Liver (tissue), 9 donors: ENCODE results near the gene FAM171A1. TPM values are rescaled to one million over a fixed set of nuclear protein-coding genes. Genes with fewer than 3 reads are reported as not detected.

Source experiments
- DNase-seq: peaks from one replicate; pipeline ENCODE4 v3.0.0-alpha.2; 2017; ENCODE audit warnings: low spot score
- H3K27ac ChIP-seq, 2 donors: one replicate each; pipeline ENCODE4 v1.7.0; 2013; ENCODE audit warnings: inconsistent platforms in 2 of 2, low read length in 2 of 2, control low read depth in 1 of 2, low read depth in 1 of 2, mild to moderate bottlenecking in 1 of 2
- H3K27me3 ChIP-seq, 4 donors: one replicate each; pipeline versions ENCODE4 v1.6.1 to v1.7.0; 2013; ENCODE audit warnings: low read length in 3 of 4, inconsistent platforms in 1 of 4, mild to moderate bottlenecking in 1 of 4, moderate library complexity in 1 of 4; ENCODE audit not compliant: control insufficient read depth in 4 of 4, insufficient read depth in 4 of 4
- H3K36me3 ChIP-seq, 4 donors: one replicate each; pipeline versions ENCODE4 v1.6.1 to v1.7.0; 2013; ENCODE audit warnings: low read length in 3 of 4, mild to moderate bottlenecking in 3 of 4, low read depth in 1 of 4, moderate library complexity in 1 of 4; ENCODE audit not compliant: control insufficient read depth in 4 of 4, insufficient read depth in 3 of 4
- H3K4me1 ChIP-seq, 4 donors: one replicate each; pipeline versions ENCODE4 v1.6.1 to v1.7.0; 2013; ENCODE audit warnings: low read length in 3 of 4, mild to moderate bottlenecking in 3 of 4, moderate library complexity in 1 of 4; ENCODE audit not compliant: control insufficient read depth in 4 of 4, insufficient read depth in 4 of 4
- H3K4me3 ChIP-seq, 3 donors: one replicate each; pipeline versions ENCODE4 v1.6.1 to v1.7.0; 2013; ENCODE audit warnings: low read length in 3 of 3, control low read depth in 1 of 3, low read depth in 1 of 3, mild to moderate bottlenecking in 1 of 3
- H3K9ac ChIP-seq, 2 donors: one replicate each; pipeline ENCODE4 v1.7.0; 2013; ENCODE audit warnings: low read length in 2 of 2, mild to moderate bottlenecking in 2 of 2, moderate library complexity in 2 of 2, control low read depth in 1 of 2, low read depth in 1 of 2
- H3K9me3 ChIP-seq, 4 donors: one replicate each; pipeline versions ENCODE4 v1.6.1 to v1.7.0; 2013; ENCODE audit warnings: low read length in 3 of 4; ENCODE audit not compliant: control insufficient read depth in 4 of 4
- CTCF ChIP-seq: fragments of 150-350 bp; IDR thresholded peaks from 2 replicates; pipeline ENCODE4 v1.5.1; 2017; ENCODE audit warnings: improper control_type of control experiment, low read depth, low read length; ENCODE audit not compliant: missing input control
- EGR1 ChIP-seq, 2 donors: IDR thresholded peaks; 2 replicates each; pipeline ENCODE4 v1.6.1; 2016 to 2018; ENCODE audit warnings: antibody characterized with exemption in 2 of 2, low read depth in 2 of 2
- FOXA1 ChIP-seq: IDR thresholded peaks from 2 replicates; pipeline ENCODE4 v1.6.1; 2016; ENCODE audit warnings: antibody characterized with exemption
- FOXA2 ChIP-seq: IDR thresholded peaks from 2 replicates; pipeline ENCODE4 v1.6.1; 2016; ENCODE audit warnings: antibody characterized with exemption
- GABPA ChIP-seq, 2 donors: IDR thresholded peaks in 1 of 2; conservative IDR thresholded peaks in 1 of 2; 2 replicates each; pipeline ENCODE4 v1.6.1; 2016; ENCODE audit warnings: antibody characterized with exemption in 2 of 2, mild to moderate bottlenecking in 1 of 2, moderate library complexity in 1 of 2
- HNF4G ChIP-seq: IDR thresholded peaks from 2 replicates; pipeline ENCODE4 v1.6.1; 2016; ENCODE audit warnings: antibody characterized with exemption
- MAX ChIP-seq: IDR thresholded peaks from 2 replicates; pipeline ENCODE4 v1.6.1; 2016; ENCODE audit warnings: antibody characterized with exemption
- NR2F2 ChIP-seq: IDR thresholded peaks from 2 replicates; pipeline ENCODE4 v1.6.1; 2016; ENCODE audit warnings: antibody characterized with exemption
- RAD21 ChIP-seq, 2 donors: IDR thresholded peaks; 2 replicates each; pipeline ENCODE4 v1.6.1; 2016; ENCODE audit warnings: antibody characterized with exemption in 2 of 2, mild to moderate bottlenecking in 2 of 2
- REST ChIP-seq: IDR thresholded peaks from 2 replicates; pipeline ENCODE4 v1.6.1; 2016; ENCODE audit warnings: antibody characterized with exemption, mild to moderate bottlenecking
- RXRA ChIP-seq, 2 donors: IDR thresholded peaks; 2 replicates each; pipeline ENCODE4 v1.6.1; 2017 to 2018; ENCODE audit warnings: antibody characterized with exemption in 2 of 2, mild to moderate bottlenecking in 1 of 2
- SP1 ChIP-seq: IDR thresholded peaks from 2 replicates; pipeline ENCODE4 v1.6.1; 2018; ENCODE audit warnings: antibody characterized with exemption, mild to moderate bottlenecking
- TAF1 ChIP-seq: conservative IDR thresholded peaks from 2 replicates; pipeline ENCODE4 v1.6.1; 2016; ENCODE audit warnings: antibody characterized with exemption, mild to moderate bottlenecking
- WGBS: extraction: QIAGEN DNeasy Blood & Tissue Kit; methylation state at CpG from one replicate; pipeline ENCODE4 v1.1.7; 2013; 5-methylcytosine and 5-hydroxymethylcytosine counted together
- polyA plus RNA-seq, 2 donors: library from polyadenylated mRNA; stranded (reverse) in 1 of 2; unstranded in 1 of 2; fragments of 200-250 nt in 1 of 2; fragments of >200 nt in 1 of 2; fragmentation: Nextera tagmentation in 1 of 2; extraction: Ambion mirVana in 1 of 2; gene quantifications; one replicate each; pipeline versions ENCODE4 v1.2.1 to v1.2.3, GENCODE V29; 2013 to 2015
- total RNA-seq, 2 donors: library from RNA; depleted of rRNA; stranded (reverse); fragments of >200 nt; gene quantifications; one replicate each; pipeline ENCODE4 v1.2.3, GENCODE V29; 2014
- TF ChIP-seq, protein P1 (sequence below): IDR thresholded peaks from 2 replicates; pipeline ENCODE4 v1.6.1; 2016; ENCODE audit warnings: antibody characterized with exemption
- donor health status: healthy.
- donor health status: healthy.
- donor health status: healthy.
- donor health status: healthy.
- donor health status: healthy.

FAM171A1 gene
- total and polyA plus RNA-seq, 4 donors = 2.5 to 10.2 (median 7.7) TPM

- TF ChIP-seq REST = no peak
- no peak for TF ChIP-seq SP1
- no peak for TF ChIP-seq FOXA1
- TF ChIP-seq FOXA2 = no peak
- no peak for TF ChIP-seq MAX
- TF ChIP-seq CTCF = peak; percentile 80
- no peak for TF ChIP-seq GABPA (IDR thresholded peaks at IDR 0.05 in 1 of 2, conservative IDR thresholded peaks at IDR 0.05 in 1 of 2)
- no peak for TF ChIP-seq TAF1
- peak; percentile 62 to 71 for TF ChIP-seq RAD21 (IDR thresholded peaks at IDR 0.05)
- TF ChIP-seq NR2F2 = no peak
- TF ChIP-seq, protein P1, sequence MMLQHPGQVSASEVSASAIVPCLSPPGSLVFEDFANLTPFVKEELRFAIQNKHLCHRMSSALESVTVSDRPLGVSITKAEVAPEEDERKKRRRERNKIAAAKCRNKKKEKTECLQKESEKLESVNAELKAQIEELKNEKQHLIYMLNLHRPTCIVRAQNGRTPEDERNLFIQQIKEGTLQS = no peak
- TF ChIP-seq RXRA (IDR thresholded peaks at IDR 0.05) = no peak
- TF ChIP-seq EGR1 (IDR thresholded peaks at IDR 0.05; ENCODE audit: low read depth in 2 of 2) = no peak
- TF ChIP-seq HNF4G = no peak
- no peak overlapping the region for H3K9ac ChIP-seq
- no peaks in the 10 kb centered on the region for H3K36me3 ChIP-seq
- no peak overlapping the region for H3K4me3 ChIP-seq
- no peaks in the 10 kb centered on the region for H3K4me1 ChIP-seq
- no peaks in the 10 kb centered on the region for H3K9me3 ChIP-seq
- H3K27ac ChIP-seq = no peak overlapping the region
- 35% methylated on average over 3 of the region's 3 CpGs for WGBS
- no peaks in the 10 kb centered on the region for H3K27me3 ChIP-seq
- DNase-seq = no peak
Measured at GRCh38 chr10:15419279-15419874, 48.3 kb upstream of the FAM171A1 start.

DNA sequence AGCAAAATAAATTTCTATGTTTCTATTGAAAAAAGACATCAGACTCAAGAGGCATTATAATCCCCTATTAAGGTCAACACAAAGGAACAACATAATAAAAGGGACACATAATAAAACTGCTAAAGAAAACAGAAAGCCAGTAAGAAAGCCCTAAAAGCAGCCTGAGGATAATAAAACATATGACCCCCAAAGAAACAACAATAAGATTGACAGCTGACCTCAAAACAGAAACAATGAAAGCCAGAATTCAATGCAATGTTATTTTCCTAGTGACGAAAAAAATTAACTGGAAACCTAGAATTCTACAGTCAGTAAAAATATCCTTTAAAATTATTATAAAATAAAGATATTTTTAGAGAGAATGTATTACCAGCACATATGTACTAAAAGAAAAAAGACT is 44.9 kb upstream of the FAM171A1 start:
- Histone ChIP-seq H3K9me3 (no peaks in the 10 kb centered on the region), H3K27ac (no peak overlapping the region), H3K4me3 (no peak overlapping the region), H3K27me3 (no peaks in the 10 kb centered on the region), H3K36me3 (no peaks in the 10 kb centered on the region), H3K9ac (no peak overlapping the region), H3K4me1 (no peaks in the 10 kb centered on the region)
- WGBS = 88% methylated on average over 1 of the region's 1 CpG
- TF ChIP-seq EGR1 (IDR thresholded peaks at IDR 0.05; ENCODE audit: low read depth in 2 of 2) = no peak
- no peak for DNase-seq
